GM10248 (cell line): ENCODE data around the gene LRRC56.

Experiments
- CTCF ChIA-PET: fragments of 300-600 bp; sonication (Branson Sonifier 250); formaldehyde crosslinking; extraction: SDS; loops from one replicate; lab custom pipeline; 2021; ENCODE audit warnings: antibody characterized with exemption; lab: Yijun Ruan, JAX
- POLR2A ChIA-PET: fragments of 350-650 bp; sonication (Branson Sonifier 250); formaldehyde crosslinking; extraction: SDS; loops from one replicate; lab custom pipeline; 2020; ENCODE audit warnings: antibody characterized with exemption; lab: Yijun Ruan, JAX
- DNase-seq: peaks from one replicate; pipeline ENCODE4 v3.0.0; 2012; ENCODE audit errors: extremely low spot score
- CTCF ChIP-seq: IDR thresholded peaks from 2 replicates; pipeline ENCODE4 v1.5.1; 2012; ENCODE audit warnings: mild to moderate bottlenecking, low read depth; ENCODE audit errors: extremely low read depth, missing control alignments, control extremely low read depth

The LRRC56 gene

GRCh38 chr11:576811-577610 lies 39.7 kb downstream of the LRRC56 start:
- ChIA-PET POLR2A (interaction anchor here (0.6 kb wide), 1 partner anchor 8 kb away, joined by 5 read pairs; no protein-coding TSS in a partner anchor), CTCF (no interaction called here)
- TF ChIP-seq CTCF: no peak
- no peak for DNase-seq

GRCh38 chr11:577611-577894 lies 40.2 kb downstream of the LRRC56 start:
- no peak for TF ChIP-seq CTCF
- DNase-seq: no peak
- POLR2A ChIA-PET: interaction anchor here (0.6 kb wide), 1 partner anchor 8 kb away, joined by 5 read pairs; no protein-coding TSS in a partner anchor
- CTCF ChIA-PET: no interaction called here

- TF ChIP-seq CTCF: no peak
- ChIA-PET POLR2A (interaction anchor here (0.6 kb wide), 1 partner anchor 10 kb away, joined by 5 read pairs; no protein-coding TSS in a partner anchor), CTCF (interaction anchor here (1.5 kb wide), 1 partner anchor 59 kb away, joined by 3 read pairs; no protein-coding TSS in a partner anchor)
- no peak for DNase-seq
Observed at GRCh38 chr11:578276-579035, 41.1 kb downstream of the LRRC56 start.

- DNase-seq: no peak
- TF ChIP-seq CTCF: no peak
- ChIA-PET CTCF (interaction anchor here (1.3 kb wide), 1 partner anchor 26 kb away, joined by 6 read pairs; no protein-coding TSS in a partner anchor), POLR2A (no interaction called here)
Observed at GRCh38 chr11:579830-580601, 42.7 kb downstream of the LRRC56 start.

GRCh38 chr11:581342-581741 lies 44.0 kb downstream of the LRRC56 start:
- no peak for TF ChIP-seq CTCF
- POLR2A ChIA-PET: no interaction called here
- CTCF ChIA-PET: no interaction called here
- no peak for DNase-seq

GRCh38 chr11:581752-582151 lies 44.4 kb downstream of the LRRC56 start:
- ChIA-PET POLR2A (no interaction called here), CTCF (no interaction called here)
- TF ChIP-seq CTCF: no peak
- no peak for DNase-seq
